ENCODE measurements around the gene RHBDL3.

Gene RHBDL3

GRCh38 chr17:32348483-32348800 lies 82.8 kb downstream of the RHBDL3 start:
- Histone ChIP-seq H3K4me3 (ENCODE audit: low read length) (no peak overlapping the region), H3K4me1 (ENCODE audit: low read length) (peaks cover 7% of the 10 kb centered on the region), H3K4me2 (ENCODE audit: low read depth, low read length) (no peak overlapping the region)

GRCh38 chr17:32349503-32349853 lies 83.8 kb downstream of the RHBDL3 start:
- TF ChIP-seq EZH2phosphoT487 (IDR thresholded peaks at IDR 0.05; ENCODE audit: low read length) (no peak), CTCF (IDR thresholded peaks at IDR 0.05; ENCODE audit: low read length) (no peak), EZH2 (optimal IDR thresholded peaks at IDR 0.05; ENCODE audit: low read depth, low read length) (no peak)
- Histone ChIP-seq H4K20me1 (ENCODE audit: insufficient read depth, low read length) (peaks cover 27% of the 10 kb centered on the region), H2AFZ (ENCODE audit: low read length) (peak overlapping the region; percentile 94), H3K9me2 (replicated peaks; ENCODE audit: insufficient read depth, low read length) (no peaks in the 10 kb centered on the region), H3K4me2 (ENCODE audit: low read depth, low read length) (peak overlapping the region; percentile 82), H3K27me3 (replicated peaks; ENCODE audit: insufficient read depth, low read length) (no peaks in the 10 kb centered on the region), H3K4me3 (ENCODE audit: low read length) (peak overlapping the region; percentile 84), H3K9me3 (replicated peaks; ENCODE audit: insufficient read depth, low read length) (no peaks in the 10 kb centered on the region), H3K79me2 (ENCODE audit: low read length) (peaks cover 51% of the 10 kb centered on the region), H3F3A (ENCODE audit: insufficient read depth, low read length) (peaks cover 15% of the 10 kb centered on the region; the same call in 1 of the 2 replicates), H3K9ac (ENCODE audit: low read length) (peak overlapping the region; percentile 95), H3K4me1 (ENCODE audit: low read length) (peaks cover 7% of the 10 kb centered on the region), H3K36me3 (replicated peaks; ENCODE audit: insufficient read depth, low read length) (peaks cover 20% of the 10 kb centered on the region), H3K27ac (ENCODE audit: low read length) (peak overlapping the region; percentile 89)
- DNase-seq, result peak; percentile 23

More at GRCh38 chr17:32348483-32348800, 82.8 kb downstream of the RHBDL3 start:
- TF ChIP-seq EZH2 (optimal IDR thresholded peaks at IDR 0.05; ENCODE audit: low read depth, low read length), result no peak
- no peak for TF ChIP-seq EZH2phosphoT487 (IDR thresholded peaks at IDR 0.05; ENCODE audit: low read length)
- no peak for TF ChIP-seq CTCF (IDR thresholded peaks at IDR 0.05; ENCODE audit: low read length)
- Histone ChIP-seq H4K20me1 (ENCODE audit: insufficient read depth, low read length) (peaks cover 19% of the 10 kb centered on the region), H3K27me3 (replicated peaks; ENCODE audit: insufficient read depth, low read length) (no peaks in the 10 kb centered on the region), H3K36me3 (replicated peaks; ENCODE audit: insufficient read depth, low read length) (peaks cover 15% of the 10 kb centered on the region), H3K27ac (ENCODE audit: low read length) (no peak overlapping the region), H3K9me3 (replicated peaks; ENCODE audit: insufficient read depth, low read length) (no peaks in the 10 kb centered on the region), H3K9ac (ENCODE audit: low read length) (no peak overlapping the region), H3K79me2 (ENCODE audit: low read length) (peaks cover 41% of the 10 kb centered on the region), H3F3A (ENCODE audit: insufficient read depth, low read length) (peaks cover 15% of the 10 kb centered on the region; the same call in 1 of the 2 replicates), H2AFZ (ENCODE audit: low read length) (no peak overlapping the region), H3K9me2 (replicated peaks; ENCODE audit: insufficient read depth, low read length) (no peaks in the 10 kb centered on the region)
- no peak for DNase-seq

GRCh38 chr17:32349854-32350665 lies 84.4 kb downstream of the RHBDL3 start, which contains the start of gene ZNF207:
TSS of gene ZNF207 (plus strand) at chr17:32350157. CDS start at chr17:32350286, 129 bp downstream.
- Histone ChIP-seq H4K20me1 (ENCODE audit: insufficient read depth, low read length) (peaks cover 33% of the 10 kb centered on the region), H3K9me2 (replicated peaks; ENCODE audit: insufficient read depth, low read length) (no peaks in the 10 kb centered on the region), H3F3A (ENCODE audit: insufficient read depth, low read length) (peaks cover 15% of the 10 kb centered on the region; the same call in 1 of the 2 replicates), H3K9me3 (replicated peaks; ENCODE audit: insufficient read depth, low read length) (no peaks in the 10 kb centered on the region), H3K4me3 (ENCODE audit: low read length) (peak within 1 kb of the TSS; percentile 84), H3K4me2 (ENCODE audit: low read depth, low read length) (peak within 1 kb of the TSS; percentile 97), H3K27me3 (replicated peaks; ENCODE audit: insufficient read depth, low read length) (no peaks in the 10 kb centered on the region), H3K36me3 (replicated peaks; ENCODE audit: insufficient read depth, low read length) (peaks cover 23% of the 10 kb centered on the region), H3K4me1 (ENCODE audit: low read length) (peaks cover 7% of the 10 kb centered on the region), H3K27ac (ENCODE audit: low read length) (peak within 1 kb of the TSS; percentile 89), H2AFZ (ENCODE audit: low read length) (peak within 1 kb of the TSS; percentile 94), H3K79me2 (ENCODE audit: low read length) (peaks cover 57% of the 10 kb centered on the region), H3K9ac (ENCODE audit: low read length) (peak within 1 kb of the TSS; percentile 95)
- no peak for TF ChIP-seq EZH2phosphoT487 (IDR thresholded peaks at IDR 0.05; ENCODE audit: low read length)
- no peak for TF ChIP-seq EZH2 (optimal IDR thresholded peaks at IDR 0.05; ENCODE audit: low read depth, low read length)
- TF ChIP-seq CTCF (IDR thresholded peaks at IDR 0.05; ENCODE audit: low read length), result no peak
- DNase-seq, result peak; percentile 97
